ENCODE measurements around the gene USP30.

Gene USP30

DNA sequence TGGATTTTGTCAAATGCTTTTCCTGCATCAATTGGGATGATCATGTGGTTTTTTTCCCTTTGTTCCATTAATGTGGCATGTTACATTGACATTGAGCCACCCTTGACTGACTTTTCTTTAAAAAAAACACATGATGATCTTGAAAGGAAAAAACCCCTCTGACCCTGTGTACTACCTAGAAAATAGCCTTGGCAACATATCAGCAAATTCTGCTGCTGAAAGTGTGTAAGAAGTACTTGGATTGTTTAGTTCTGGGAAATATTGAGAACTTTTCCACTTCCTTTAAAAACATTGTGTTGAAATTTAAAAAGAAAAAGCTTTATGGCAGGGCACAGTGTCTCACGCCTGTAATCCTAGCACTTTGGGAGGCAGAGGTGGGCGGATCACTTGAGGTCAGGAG, 84.7 kb downstream of the USP30 start:
- H3K4me3 ChIP-seq (ENCODE audit: low read length), result no peak overlapping the region
- TF ChIP-seq, protein P1, sequence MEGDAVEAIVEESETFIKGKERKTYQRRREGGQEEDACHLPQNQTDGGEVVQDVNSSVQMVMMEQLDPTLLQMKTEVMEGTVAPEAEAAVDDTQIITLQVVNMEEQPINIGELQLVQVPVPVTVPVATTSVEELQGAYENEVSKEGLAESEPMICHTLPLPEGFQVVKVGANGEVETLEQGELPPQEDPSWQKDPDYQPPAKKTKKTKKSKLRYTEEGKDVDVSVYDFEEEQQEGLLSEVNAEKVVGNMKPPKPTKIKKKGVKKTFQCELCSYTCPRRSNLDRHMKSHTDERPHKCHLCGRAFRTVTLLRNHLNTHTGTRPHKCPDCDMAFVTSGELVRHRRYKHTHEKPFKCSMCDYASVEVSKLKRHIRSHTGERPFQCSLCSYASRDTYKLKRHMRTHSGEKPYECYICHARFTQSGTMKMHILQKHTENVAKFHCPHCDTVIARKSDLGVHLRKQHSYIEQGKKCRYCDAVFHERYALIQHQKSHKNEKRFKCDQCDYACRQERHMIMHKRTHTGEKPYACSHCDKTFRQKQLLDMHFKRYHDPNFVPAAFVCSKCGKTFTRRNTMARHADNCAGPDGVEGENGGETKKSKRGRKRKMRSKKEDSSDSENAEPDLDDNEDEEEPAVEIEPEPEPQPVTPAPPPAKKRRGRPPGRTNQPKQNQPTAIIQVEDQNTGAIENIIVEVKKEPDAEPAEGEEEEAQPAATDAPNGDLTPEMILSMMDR (conservative IDR thresholded peaks at IDR 0.05; ENCODE audit: low read depth, low read length), result no peak
- DNase-seq (ENCODE audit: low read depth), result no peak

All from retinal pigment epithelial cell (primary cell).